Endothelial cell of umbilical vein (primary cell): ENCODE data around the gene ANAPC1. TPM values are rescaled to one million over a fixed set of nuclear protein-coding genes. Genes with fewer than 3 reads are reported as not detected.

Experiments
- Bru-seq: library from RNA; stranded (reverse); fragments of 400-500 nt; gene quantifications from one replicate; lab custom pipeline; 2021; lab: Mats Ljungman, UMichigan
- BruChase-seq, 2 experiments: library from RNA; stranded (reverse); fragments of 400-500 nt; gene quantifications; one replicate each; lab custom pipeline; 2021; lab: Mats Ljungman, UMichigan
- BruUV-seq: library from RNA; stranded (reverse); fragments of 400-500 nt; replicated peaks from 2 replicates; lab custom pipeline; 2021; lab: Mats Ljungman, UMichigan
- CTCF ChIA-PET: fragments of 300-600, 350-600 bp; sonication (Branson Sonifier 250); formaldehyde crosslinking; loops from one replicate; lab custom pipeline; 2021; ENCODE audit warnings: antibody characterized with exemption, inconsistent platforms; lab: Charles Lee
- POLR2A ChIA-PET: fragments of 300-600, 350-600 bp; sonication (Branson Sonifier 250); formaldehyde crosslinking; loops from one replicate; lab custom pipeline; 2021; ENCODE audit warnings: antibody characterized with exemption, inconsistent platforms; lab: Charles Lee
- DNase-seq: peaks from one replicate; pipeline ENCODE4 v3.0.0-alpha.2; 2011; ENCODE audit warnings: low read depth, low spot score
- FAIRE-seq: peaks from 2 replicates; lab custom pipeline; 2011; peaks lifted over from hg19 to GRCh38; lab: Jason Lieb, UNC
- H2AFZ ChIP-seq: 2 replicates; pipeline ENCODE4 v1.6.0; 2012; ENCODE audit warnings: low read depth, low read length, control low read depth, inconsistent platforms
- H3K27ac ChIP-seq: 2 replicates; pipeline ENCODE4 v1.5.1; 2011; ENCODE audit warnings: low read depth, mild to moderate bottlenecking, control low read depth, low read length, moderate library complexity; ENCODE audit not compliant: insufficient read depth
- H3K27me3 ChIP-seq, 2 experiments: 2 replicates each; pipeline versions ENCODE4 v1.6.0 to v1.6.1; 2011; ENCODE audit warnings: low read length in 2 of 2, mixed read lengths in 1 of 2; ENCODE audit not compliant: control insufficient read depth in 2 of 2, insufficient read depth in 2 of 2
- H3K36me3 ChIP-seq, 2 experiments: 2 replicates in 1 of 2; 3 replicates in 1 of 2; pipeline ENCODE4 v1.5.1; 2011; ENCODE audit warnings: low read length in 2 of 2, mild to moderate bottlenecking in 1 of 2, moderate library complexity in 1 of 2; ENCODE audit not compliant: control insufficient read depth in 2 of 2, insufficient read depth in 2 of 2; ENCODE audit errors: extremely low read depth in 1 of 2
- H3K4me1 ChIP-seq: 3 replicates; pipeline ENCODE4 v1.5.1; 2011; ENCODE audit warnings: mild to moderate bottlenecking, low read length; ENCODE audit not compliant: control insufficient read depth, insufficient read depth; ENCODE audit errors: extremely low read depth
- H3K4me2 ChIP-seq: 2 replicates; pipeline ENCODE4 v1.6.1; 2011; ENCODE audit warnings: low read length, control low read depth, mixed read lengths; ENCODE audit not compliant: insufficient read depth
- H3K4me3 ChIP-seq, 3 experiments: fragments of 200-600 bp in 1 of 3; sonication (generic), shearing (Covaris generic) in 1 of 3; replicated peaks in 1 of 3; 2 replicates each; pipeline ENCODE4 v1.5.1; 2011 to 2016; ENCODE audit warnings: control low read depth in 3 of 3, low read length in 3 of 3, mild to moderate bottlenecking in 2 of 3, inconsistent platforms in 1 of 3, low read depth in 1 of 3, moderate library complexity in 1 of 3; ENCODE audit not compliant: insufficient read depth in 1 of 3
- H3K79me2 ChIP-seq: 2 replicates; pipeline ENCODE4 v1.6.0; 2012; ENCODE audit warnings: low read length, inconsistent platforms; ENCODE audit not compliant: control insufficient read depth, insufficient read depth
- H3K9ac ChIP-seq: replicated peaks from 2 replicates; pipeline ENCODE3; 2011; ENCODE audit warnings: low read length, control low read depth; ENCODE audit not compliant: insufficient read depth; ENCODE audit errors: extremely low read depth
- H3K9me1 ChIP-seq: replicated peaks from 3 replicates; pipeline ENCODE4 v1.6.0; 2011; ENCODE audit warnings: mild to moderate bottlenecking, low read length; ENCODE audit not compliant: control insufficient read depth, insufficient read depth; ENCODE audit errors: extremely low read depth
- H3K9me3 ChIP-seq: replicated peaks from 2 replicates; pipeline ENCODE4 v1.5.1; 2012; ENCODE audit warnings: low read length, inconsistent platforms; ENCODE audit not compliant: control insufficient read depth, insufficient read depth
- H4K20me1 ChIP-seq: replicated peaks from 2 replicates; pipeline ENCODE3; 2011; ENCODE audit warnings: mild to moderate bottlenecking, low read length; ENCODE audit not compliant: control insufficient read depth, insufficient read depth; ENCODE audit errors: extremely low read depth
- EZH2 ChIP-seq: IDR thresholded peaks from 2 replicates; pipeline ENCODE4 v1.6.1; 2012; ENCODE audit warnings: borderline replicate concordance, low read depth, mild to moderate bottlenecking, moderate library complexity, low read length, inconsistent platforms; ENCODE audit not compliant: severe bottlenecking
- FOS ChIP-seq: IDR thresholded peaks from 2 replicates; pipeline ENCODE4 v1.6.1; 2011; ENCODE audit warnings: mild to moderate bottlenecking, low read length, moderate library complexity, borderline replicate concordance; ENCODE audit not compliant: insufficient read depth
- GATA2 ChIP-seq: IDR thresholded peaks from 2 replicates; pipeline ENCODE4 v1.7.0; 2011; ENCODE audit warnings: low read depth, mild to moderate bottlenecking, moderate library complexity, mixed read lengths, low read length; ENCODE audit not compliant: insufficient read length, insufficient read depth
- JUN ChIP-seq: IDR thresholded peaks from 2 replicates; pipeline ENCODE4 v1.6.1; 2011; ENCODE audit warnings: borderline replicate concordance, low read depth; ENCODE audit not compliant: insufficient read length, insufficient read depth
- MYC ChIP-seq: IDR thresholded peaks from one replicate; pipeline ENCODE4 v1.6.1; 2011; ENCODE audit warnings: mild to moderate bottlenecking, low read depth, low read length
- POLR2A ChIP-seq: IDR thresholded peaks from 2 replicates; pipeline ENCODE4 v1.6.1; 2012; ENCODE audit warnings: low read depth, mild to moderate bottlenecking, control low read depth, low read length
- POLR2AphosphoS5 ChIP-seq: IDR thresholded peaks from 2 replicates; pipeline ENCODE4 v1.6.1; 2012; ENCODE audit warnings: low read depth, mild to moderate bottlenecking, control low read depth, low read length, moderate library complexity; ENCODE audit not compliant: insufficient read depth
- dilution Hi-C: fragments of 300-500 bp; cut with MboI; formaldehyde crosslinking; loops from one replicate; pipeline ENCODE4 v1.15.0; 2019; ENCODE audit warnings: low sequenced_read_pairs; ENCODE audit not compliant: extremely low pct_ligation_motif_present
- intact Hi-C: fragments of 100-400 bp; cut with micrococcal nuclease; formaldehyde crosslinking; loops from one replicate; pipeline ENCODE4 v1.10.0; 2022
- long read RNA-seq: library from polyadenylated mRNA; stranded (forward); transcript quantifications from one replicate; pipeline ENCODE4 v2.0.0, GENCODE V29; 2021
- polyA minus RNA-seq, 3 experiments: library from RNA; depleted of rRNA, polyadenylated mRNA; stranded (reverse); fragments of >200 nt; gene quantifications; 1 replicate in 1 of 3; 2 replicates in 2 of 3; pipeline ENCODE4 v1.2.3, GENCODE V29; 2011
- polyA plus RNA-seq, 4 experiments: library from polyadenylated mRNA; depleted of rRNA in 3 of 4; stranded (reverse) in 3 of 4; unstranded in 1 of 4; fragments of >200 nt; gene quantifications; 2 replicates each; pipeline versions ENCODE4 v1.2.1 to v1.2.3, GENCODE V29; 2011 to 2012; ENCODE audit warnings: missing spikeins in 1 of 4
- total RNA-seq: library from RNA; stranded (reverse); gene quantifications from 2 replicates; pipeline ENCODE4 v1.2.3, GENCODE V29; 2021
- TF ChIP-seq, protein P1 (sequence below), 2 donors: IDR thresholded peaks; 1 replicate in 1 of 2; 2 replicates in 1 of 2; pipeline ENCODE4 v1.5.1; 2011; ENCODE audit warnings: low read length in 2 of 2, mild to moderate bottlenecking in 2 of 2, moderate library complexity in 2 of 2, control low read depth in 1 of 2, inconsistent platforms in 1 of 2, low read depth in 1 of 2; ENCODE audit not compliant: insufficient read depth in 1 of 2; ENCODE audit errors: extremely low read depth in 1 of 2
- TF ChIP-seq, protein P2 (sequence below): IDR thresholded peaks from 2 replicates; pipeline ENCODE4 v1.6.1; 2011; ENCODE audit not compliant: insufficient read depth, insufficient read length

The ANAPC1 gene
- 58.3 and 61.5 TPM in 2 replicates for total RNA-seq
- 18.9 and 21.9 TPM in 2 replicates for polyA plus RNA-seq
- 17.6 and 18.7 TPM in 2 replicates for polyA plus RNA-seq (2011; cell fraction: cytosol; rRNA removed)
- polyA plus RNA-seq (2011; cell fraction: nucleus; rRNA removed) = 35.9 and 50.6 TPM in 2 replicates
- 20.1 and 27.6 TPM in 2 replicates for polyA plus RNA-seq (2012)
- 77.9 and 87.2 TPM in 2 replicates for polyA minus RNA-seq
- 39.4 TPM for polyA minus RNA-seq (2011; cell fraction: cytosol; rRNA and poly(A)+ RNA removed)
- polyA minus RNA-seq (2011; cell fraction: nucleus; rRNA and poly(A)+ RNA removed) = 107 and 121 TPM in 2 replicates
- Bru-seq, nascent RNA = percentile 82 among the genes with signal in this experiment
- percentile 75 among the genes with signal in this experiment for BruChase-seq, experiment 1, labeled RNA remaining after a 6-hour chase
- percentile 79 among the genes with signal in this experiment for BruChase-seq, experiment 2, labeled RNA remaining after a 2-hour chase
- long read RNA-seq, full-length matches to known transcripts = 27 of 74 reads
- long read RNA-seq, partial matches to known transcripts = 13 of 74 reads
- long read RNA-seq, other reads (novel, unspliced or antisense) = 34 of 74 reads

- Histone ChIP-seq H3K4me2 (peak within 1 kb of the TSS; percentile 96), H3K9ac (peak within 1 kb of the TSS; percentile 95), H3K9me3 (no peaks in the 10 kb centered on the region), H3K79me2 (peaks cover 24% of the 10 kb centered on the region), H3K36me3 (no peaks in the 10 kb centered on the region), H3K27me3 (no peaks in the 10 kb centered on the region), H4K20me1 (no peaks in the 10 kb centered on the region), H3K27ac (peak within 1 kb of the TSS; percentile 66), H3K4me1 (peaks cover 7% of the 10 kb centered on the region), H3K4me3 (peak within 1 kb of the TSS; percentile 90 to 97 (median 96)), H2AFZ (peak within 1 kb of the TSS; percentile 99), H3K9me1 (no peaks in the 10 kb centered on the region)
- ChIA-PET POLR2A (interaction anchor here (1.0 kb wide), 1 partner anchor 92 kb away, joined by 3 read pairs; no protein-coding TSS in a partner anchor), CTCF (interaction anchor here (0.9 to 1.4 kb wide), 3 partner anchors 16 to 238 kb away, joined by 3 to 4 read pairs (median 3); no protein-coding TSS in a partner anchor)
- TSS peak; percentile 96 for BruUV-seq
- intact Hi-C loops = loop anchor here (10.0 kb wide), 1 partner anchor 451 kb away; no protein-coding TSS in a partner anchor
- dilution Hi-C loops = no loop called here
- DNase-seq (peak; percentile 87), FAIRE-seq (peak; percentile 81)
- no peak for TF ChIP-seq GATA2
- TF ChIP-seq POLR2AphosphoS5 = peak; percentile 91
- no peak for TF ChIP-seq FOS
- TF ChIP-seq MYC = peak; percentile 60
- peak; percentile 96 for TF ChIP-seq POLR2A
- TF ChIP-seq, protein P1, sequence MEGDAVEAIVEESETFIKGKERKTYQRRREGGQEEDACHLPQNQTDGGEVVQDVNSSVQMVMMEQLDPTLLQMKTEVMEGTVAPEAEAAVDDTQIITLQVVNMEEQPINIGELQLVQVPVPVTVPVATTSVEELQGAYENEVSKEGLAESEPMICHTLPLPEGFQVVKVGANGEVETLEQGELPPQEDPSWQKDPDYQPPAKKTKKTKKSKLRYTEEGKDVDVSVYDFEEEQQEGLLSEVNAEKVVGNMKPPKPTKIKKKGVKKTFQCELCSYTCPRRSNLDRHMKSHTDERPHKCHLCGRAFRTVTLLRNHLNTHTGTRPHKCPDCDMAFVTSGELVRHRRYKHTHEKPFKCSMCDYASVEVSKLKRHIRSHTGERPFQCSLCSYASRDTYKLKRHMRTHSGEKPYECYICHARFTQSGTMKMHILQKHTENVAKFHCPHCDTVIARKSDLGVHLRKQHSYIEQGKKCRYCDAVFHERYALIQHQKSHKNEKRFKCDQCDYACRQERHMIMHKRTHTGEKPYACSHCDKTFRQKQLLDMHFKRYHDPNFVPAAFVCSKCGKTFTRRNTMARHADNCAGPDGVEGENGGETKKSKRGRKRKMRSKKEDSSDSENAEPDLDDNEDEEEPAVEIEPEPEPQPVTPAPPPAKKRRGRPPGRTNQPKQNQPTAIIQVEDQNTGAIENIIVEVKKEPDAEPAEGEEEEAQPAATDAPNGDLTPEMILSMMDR (IDR thresholded peaks at IDR 0.05; ENCODE audit: extremely low read depth in 1 of 2, insufficient read depth in 1 of 2, low read depth in 1 of 2, low read length in 2 of 2) = no peak
- TF ChIP-seq EZH2 = no peak
- TF ChIP-seq, protein P2, sequence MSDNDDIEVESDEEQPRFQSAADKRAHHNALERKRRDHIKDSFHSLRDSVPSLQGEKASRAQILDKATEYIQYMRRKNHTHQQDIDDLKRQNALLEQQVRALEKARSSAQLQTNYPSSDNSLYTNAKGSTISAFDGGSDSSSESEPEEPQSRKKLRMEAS = peak; percentile 56
- no peak for TF ChIP-seq JUN
These were observed at the start of gene ANAPC1 for GRCh38 chr2:111883661-111884591. Gene ANAPC1, minus strand, starts transcription at chr2:111884193. Its CDS starts 3,368 bp downstream, at chr2:111880825.
